Camera-type eye (tissue), 1 donor: ENCODE results near the gene PPP2R3C. TPM values are rescaled to one million over a fixed set of nuclear protein-coding genes. Genes with fewer than 3 reads are reported as not detected.

Source experiments
- total RNA-seq: library from RNA; depleted of rRNA; stranded (reverse); fragments of >200 nt; gene quantifications from one replicate; pipeline ENCODE4 v1.2.3, GENCODE V29; 2014

The PPP2R3C gene
- total RNA-seq = 52.4 TPM

DNA sequence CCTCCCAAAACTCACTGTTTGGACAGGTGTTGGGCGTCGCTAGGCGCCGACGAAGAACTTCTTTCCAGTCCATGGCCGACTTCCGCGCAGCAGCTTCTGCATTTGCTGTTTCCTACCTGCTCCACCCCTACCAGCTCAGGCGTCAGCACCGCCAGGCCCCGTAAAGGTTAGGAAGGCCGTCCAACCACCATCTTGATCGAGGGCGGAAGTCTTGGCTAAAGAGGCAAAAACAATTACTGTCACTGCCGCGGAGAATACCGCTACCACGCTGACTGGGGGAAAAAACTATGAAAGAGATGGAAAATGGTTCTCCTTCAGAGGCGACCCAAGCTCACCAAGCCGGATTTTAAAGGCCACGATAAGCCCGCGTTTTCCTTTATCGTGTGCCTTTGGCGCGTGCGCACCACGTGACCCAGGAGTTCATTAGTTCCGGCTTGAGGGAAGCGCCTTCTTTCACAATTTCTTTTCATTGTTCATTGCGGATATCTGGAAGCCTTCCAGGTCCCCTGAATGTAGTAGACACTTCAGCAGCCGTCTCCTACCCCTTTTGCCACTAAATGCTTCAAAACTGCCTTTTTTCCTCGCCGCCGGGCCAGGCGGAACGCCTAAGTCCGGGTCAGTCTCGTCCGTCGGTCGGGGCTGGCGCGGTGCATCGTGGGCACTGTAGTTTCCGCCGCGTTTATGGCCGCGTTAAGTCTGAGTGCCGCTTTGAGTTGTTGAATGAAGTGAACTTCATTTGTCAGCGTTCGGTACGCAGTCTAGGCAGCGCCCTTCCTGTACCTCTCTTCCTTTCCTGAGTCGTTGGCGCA lies at the start of gene PPP2R3C, which contains the start of gene PRORP:
Gene PPP2R3C (minus strand): TSS at position 104 of the 809 bp plus-strand sequence. CDS start 31 bp downstream, at position 73.
Gene PRORP (plus strand): TSS at position 666 of the 809 bp plus-strand sequence. CDS start 694 bp downstream, outside the sequence.

DNA sequence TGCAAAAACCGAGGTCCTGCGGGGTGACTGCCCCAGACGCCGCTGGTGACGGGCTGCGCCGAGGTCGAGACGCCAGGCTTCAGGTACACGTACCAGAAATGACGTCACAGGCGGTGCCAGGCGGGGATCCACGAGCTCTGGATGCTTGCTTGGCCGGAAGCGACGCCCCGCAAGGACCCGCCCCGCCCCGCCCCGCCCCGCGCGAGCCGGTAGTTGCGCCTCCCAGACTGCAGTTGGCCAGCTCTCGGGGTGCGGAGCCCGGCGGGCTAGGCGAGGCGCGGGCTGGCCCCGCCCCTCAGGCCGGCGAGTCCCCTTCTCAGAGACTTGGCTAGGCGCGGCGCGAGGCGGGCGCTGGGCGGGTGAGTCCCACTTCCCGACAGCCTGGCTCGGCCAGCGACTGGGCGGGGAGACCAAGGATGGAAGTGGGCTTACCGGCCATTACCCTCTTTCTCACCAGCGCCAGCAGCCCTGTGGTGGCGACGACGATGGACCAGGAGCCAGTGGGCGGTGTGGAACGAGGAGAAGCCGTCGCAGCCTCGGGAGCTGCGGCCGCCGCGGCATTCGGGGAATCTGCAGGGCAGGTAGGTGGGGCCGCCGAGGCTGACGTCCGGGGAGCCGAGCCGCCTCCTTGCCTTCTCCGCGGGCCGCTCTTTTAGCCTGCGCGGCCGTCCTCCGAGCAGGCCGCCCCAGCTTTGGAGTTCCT lies 75.6 kb downstream of the PPP2R3C start, which contains the start of gene FAM177A1:
Gene FAM177A1 (plus strand): TSS at position 225 of the 703 bp plus-strand sequence. CDS start 192 bp downstream, at position 417.

Other genes starting within 250 kb of the PPP2R3C start
- gene BAZ1A, start 246.6 kb downstream of the PPP2R3C start, total RNA-seq = 31.1 TPM
- gene SRP54, start 139.0 kb downstream of the PPP2R3C start, total RNA-seq = 107 TPM
- 32.1 TPM for gene FAM177A1, start 75.7 kb downstream of the PPP2R3C start, total RNA-seq
- gene PRORP, start 562 bp upstream of the PPP2R3C start, total RNA-seq = 22.8 TPM
- gene PSMA6, start 170.4 kb upstream of the PPP2R3C start, total RNA-seq = 141 TPM